HAP-1 (cell line): Measurements from ENCODE around the gene CHTF8.

Experiments
- DNase-seq, 2 experiments: peaks; one replicate each; pipeline ENCODE4 v3.0.0-alpha.2; 2016 to 2020; ENCODE audit warnings: low spot score in 2 of 2
- H3K27me3 ChIP-seq: fragments of 250-450 bp; sonication (Bioruptor Pico); 2 replicates; pipeline ENCODE4 v1.5.1; 2020; ENCODE audit warnings: low read depth, mild to moderate bottlenecking, moderate library complexity
- H3K36me3 ChIP-seq: fragments of 250-450 bp; sonication (Bioruptor Pico); replicated peaks from 2 replicates; pipeline ENCODE4 v1.5.1; 2020; ENCODE audit warnings: mild to moderate bottlenecking
- H3K4me1 ChIP-seq: fragments of 250-450 bp; sonication (Bioruptor Pico); 2 replicates; pipeline ENCODE4 v1.5.1; 2020; ENCODE audit warnings: mild to moderate bottlenecking
- H3K4me3 ChIP-seq: fragments of 250-450 bp; sonication (Bioruptor Pico); 2 replicates; pipeline ENCODE4 v1.5.1; 2020; ENCODE audit warnings: mild to moderate bottlenecking, moderate library complexity
- H3K9me3 ChIP-seq: fragments of 250-450 bp; sonication (Bioruptor Pico); 2 replicates; pipeline ENCODE4 v1.5.1; 2020; ENCODE audit warnings: mild to moderate bottlenecking, moderate library complexity
- in situ Hi-C: fragments of 300-500 bp; cut with MboI; formaldehyde crosslinking; loops from 3 replicates; pipeline ENCODE4 v1.14.3; 2020; ENCODE audit warnings: low sequenced_read_pairs, inconsistent platforms, mixed read lengths

The CHTF8 gene

DNA sequence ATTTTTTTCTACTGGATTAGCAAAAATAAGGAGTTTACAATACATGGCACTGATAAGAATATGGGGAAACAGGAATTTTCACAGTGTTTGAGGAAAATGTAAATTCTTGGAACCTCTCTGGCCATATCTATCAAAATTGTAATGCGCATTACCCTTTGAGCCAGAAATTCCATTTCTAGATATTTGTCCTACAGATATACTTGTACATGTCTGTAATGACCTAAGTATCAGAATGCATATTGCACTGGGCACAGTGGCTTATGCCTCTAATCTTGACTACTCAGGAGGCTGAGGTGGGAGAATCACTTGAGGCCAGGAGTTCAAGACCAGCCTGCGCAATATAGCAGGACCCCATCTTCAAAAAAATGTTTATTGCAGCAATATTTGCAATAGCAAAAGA lies 52.7 kb downstream of the CHTF8 start:
- no peak for DNase-seq
- in situ Hi-C loops: no loop called here
- H3K27me3 ChIP-seq: no peaks in the 10 kb centered on the region
- H3K4me1 ChIP-seq: no peaks in the 10 kb centered on the region
- H3K9me3 ChIP-seq: no peaks in the 10 kb centered on the region
- no peak overlapping the region for H3K4me3 ChIP-seq
- no peaks in the 10 kb centered on the region for H3K36me3 ChIP-seq

DNA sequence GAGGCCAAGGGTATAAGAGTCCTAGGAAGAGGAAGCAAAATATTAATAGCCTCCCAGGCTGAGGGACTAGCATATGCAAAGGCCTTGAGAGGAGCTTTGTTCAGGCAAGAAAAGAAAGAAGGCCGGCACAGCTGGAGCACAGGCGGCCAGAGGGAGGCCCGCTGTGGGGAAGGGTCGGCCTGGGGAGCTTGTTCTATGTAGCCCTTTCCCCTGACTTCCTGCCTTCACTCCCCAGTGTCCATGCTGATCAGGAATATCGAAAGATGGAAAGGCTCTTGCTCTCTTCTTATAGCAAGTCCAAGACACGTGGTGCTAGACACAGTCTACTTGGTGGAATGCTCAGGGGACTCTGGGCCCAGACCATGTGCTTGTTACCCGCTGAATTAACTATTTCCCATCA lies 54.3 kb downstream of the CHTF8 start:
- in situ Hi-C loops: no loop called here
- Histone ChIP-seq H3K4me3 (no peak overlapping the region), H3K36me3 (no peaks in the 10 kb centered on the region), H3K9me3 (no peaks in the 10 kb centered on the region), H3K4me1 (no peaks in the 10 kb centered on the region), H3K27me3 (no peaks in the 10 kb centered on the region)
- no peak for DNase-seq

DNA sequence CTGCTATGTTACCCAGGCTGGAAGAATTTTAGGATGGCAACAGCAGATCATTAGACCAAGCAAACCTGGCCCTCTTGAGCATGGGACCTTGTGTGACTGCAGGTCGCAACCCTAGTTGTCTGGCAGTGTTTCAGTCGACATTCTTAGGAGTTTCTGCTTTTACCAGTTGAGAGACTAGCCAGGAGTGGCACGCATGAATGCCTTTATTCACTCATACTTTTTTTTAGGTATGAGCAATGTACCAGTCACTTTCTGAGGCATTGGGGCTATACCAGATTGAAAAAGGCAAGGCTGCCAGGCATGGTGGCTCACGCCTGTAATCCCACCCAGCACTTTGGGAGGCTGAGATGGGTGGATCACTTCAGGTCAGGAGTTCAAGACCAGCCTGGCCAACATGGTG lies 55.1 kb downstream of the CHTF8 start:
- no peaks in the 10 kb centered on the region for H3K27me3 ChIP-seq
- H3K36me3 ChIP-seq: no peaks in the 10 kb centered on the region
- no peak overlapping the region for H3K4me3 ChIP-seq
- no peak for DNase-seq
- in situ Hi-C loops: no loop called here
- no peaks in the 10 kb centered on the region for H3K9me3 ChIP-seq
- 0 out of 2 replicates have a peak, but pooled peaks cover 3% of the 10 kb centered on the region for H3K4me1 ChIP-seq

DNA sequence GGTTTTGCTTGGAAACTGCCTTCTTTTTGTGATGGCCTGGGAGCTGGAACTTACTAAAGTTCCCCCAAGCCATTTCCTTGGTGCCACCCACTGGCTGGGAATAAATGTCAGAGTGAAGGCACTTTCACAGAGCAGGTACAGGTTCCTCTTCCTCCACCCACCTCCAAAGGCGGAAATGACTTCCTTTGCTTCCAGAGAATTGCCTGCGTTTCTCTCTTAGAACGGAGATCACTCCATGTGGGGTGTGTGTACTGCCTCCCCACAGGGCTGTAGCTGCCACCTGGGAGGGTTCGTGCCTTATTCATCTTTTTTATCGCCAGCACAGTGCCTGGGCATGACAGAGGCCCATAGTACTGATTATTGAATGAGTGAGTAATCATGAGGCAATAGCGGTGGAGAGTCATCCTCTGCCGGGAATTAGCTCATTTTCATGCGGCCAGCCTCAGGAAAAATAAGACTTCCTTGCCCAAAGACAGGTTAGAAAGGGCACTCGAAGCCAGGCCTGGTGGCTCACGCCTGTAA lies 59.1 kb downstream of the CHTF8 start:
- DNase-seq: no peak
- H3K4me3 ChIP-seq: no peak overlapping the region

DNA sequence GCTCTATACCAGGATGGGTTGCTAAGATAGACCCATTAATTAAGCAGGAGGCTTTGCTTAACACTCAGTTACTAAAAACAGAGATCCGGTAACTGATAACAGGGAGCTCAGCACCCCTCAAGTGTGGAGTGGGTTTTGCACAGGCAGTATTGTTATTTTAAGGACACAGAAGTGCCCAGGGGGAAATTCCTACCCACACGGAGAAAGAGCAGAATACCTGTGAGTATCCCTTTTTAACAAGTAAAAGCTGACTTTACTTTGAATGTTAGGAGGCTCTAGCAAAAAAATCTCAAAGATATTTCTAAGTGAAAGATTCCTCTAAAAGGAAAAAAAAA lies 59.8 kb downstream of the CHTF8 start:
- H3K9me3 ChIP-seq: no peaks in the 10 kb centered on the region
- H3K27me3 ChIP-seq: no peaks in the 10 kb centered on the region
- no peak for DNase-seq
- H3K36me3 ChIP-seq: no peaks in the 10 kb centered on the region
- in situ Hi-C loops: no loop called here
- no peak overlapping the region for H3K4me3 ChIP-seq
- H3K4me1 ChIP-seq: 0 out of 2 replicates have a peak, but pooled peaks cover 3% of the 10 kb centered on the region

More for the DNA sequence above, 59.1 kb downstream of the CHTF8 start:
- 0 out of 2 replicates have a peak, but pooled peaks cover 3% of the 10 kb centered on the region for H3K4me1 ChIP-seq
- H3K36me3 ChIP-seq: no peaks in the 10 kb centered on the region
- H3K27me3 ChIP-seq: no peaks in the 10 kb centered on the region
- in situ Hi-C loops: no loop called here
- H3K9me3 ChIP-seq: no peaks in the 10 kb centered on the region

DNA sequence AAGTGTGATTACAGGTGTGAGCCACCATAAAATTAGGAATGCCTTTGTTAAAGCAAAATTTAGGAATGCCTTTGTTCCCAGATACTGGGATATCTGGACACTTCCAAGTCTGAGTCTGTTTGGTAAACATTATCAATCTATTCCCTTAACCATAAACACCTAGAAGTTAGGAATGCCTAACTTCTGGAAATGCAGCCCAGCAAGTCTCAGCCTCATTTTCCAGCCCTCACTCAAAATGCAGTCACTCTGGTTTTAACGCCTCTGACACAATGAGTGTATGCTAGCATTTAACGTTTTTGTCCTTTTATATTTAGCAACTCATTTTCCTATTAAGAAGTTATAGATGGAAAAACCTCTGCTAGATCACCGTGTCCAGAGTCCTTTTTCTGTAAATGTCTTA lies 61.4 kb downstream of the CHTF8 start:
- 0 out of 2 replicates have a peak, but pooled peaks cover 3% of the 10 kb centered on the region for H3K4me1 ChIP-seq
- H3K36me3 ChIP-seq: no peaks in the 10 kb centered on the region
- H3K27me3 ChIP-seq: no peaks in the 10 kb centered on the region
- in situ Hi-C loops: no loop called here
- no peak overlapping the region for H3K4me3 ChIP-seq
- H3K9me3 ChIP-seq: no peaks in the 10 kb centered on the region
- no peak for DNase-seq

DNA sequence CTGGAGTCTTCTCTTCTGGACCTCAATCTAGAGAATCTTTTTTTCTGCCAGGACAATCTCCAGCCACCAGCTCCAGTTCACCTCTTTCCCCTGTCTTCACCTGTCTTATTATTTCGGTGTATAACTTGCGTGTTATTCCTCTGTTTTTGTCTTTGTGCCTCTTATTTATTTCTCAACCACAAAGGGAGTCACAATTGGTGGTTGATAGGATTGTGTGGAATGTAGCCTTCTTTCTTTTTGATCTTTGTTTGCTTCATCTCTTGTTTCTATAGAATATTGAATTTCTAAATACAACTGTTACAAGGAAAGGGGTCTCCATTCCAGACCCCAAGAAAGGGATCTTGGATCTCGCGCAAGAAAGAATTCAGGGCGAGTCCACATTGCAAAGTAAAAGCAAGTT lies 62.9 kb downstream of the CHTF8 start:
- no peaks in the 10 kb centered on the region for H3K9me3 ChIP-seq
- 0 out of 2 replicates have a peak, but pooled peaks cover 3% of the 10 kb centered on the region for H3K4me1 ChIP-seq
- no peak for DNase-seq
- in situ Hi-C loops: no loop called here
- H3K36me3 ChIP-seq: no peaks in the 10 kb centered on the region
- H3K27me3 ChIP-seq: no peaks in the 10 kb centered on the region
- no peak overlapping the region for H3K4me3 ChIP-seq
